GM12878 (cell line): ENCODE data around the gene AAR2. TPM values are rescaled to one million over a fixed set of nuclear protein-coding genes. Genes with fewer than 3 reads are reported as not detected.

Source experiments
- ATAC-seq: fragments of 200-7000 bp; cut with Tn5 transposase; 3 replicates; pipeline ENCODE4 v1.9.1; 2020; ENCODE audit warnings: mild to moderate bottlenecking, moderate library complexity
- BruUV-seq: library from RNA; stranded (reverse); fragments of 400-500 nt; replicated peaks from 2 replicates; lab custom pipeline; 2021; lab: Mats Ljungman, UMichigan
- CTCF ChIA-PET: fragments of 300-600 bp; sonication (Branson Sonifier 250); formaldehyde crosslinking; extraction: SDS; loops from one replicate; lab custom pipeline; 2021; ENCODE audit warnings: inconsistent platforms; lab: Yijun Ruan, JAX
- POLR2A ChIA-PET: fragments of 350-600 bp; formaldehyde crosslinking; extraction: SDS; loops from one replicate; lab custom pipeline; 2021; ENCODE audit warnings: inconsistent platforms; lab: Charles Lee
- RAD21 ChIA-PET: fragments of 300-600 bp; sonication (Branson Sonifier 250); formaldehyde crosslinking; loops from one replicate; lab custom pipeline; 2023; ENCODE audit warnings: antibody characterized with exemption; ENCODE audit not compliant: unreplicated experiment; lab: Charles Lee
- SMC1A ChIA-PET: fragments of 300-600 bp; sonication (Branson Sonifier 250); formaldehyde crosslinking; loops from one replicate; lab custom pipeline; 2023; ENCODE audit not compliant: unreplicated experiment, uncharacterized antibody; lab: Charles Lee
- DNase-seq: peaks from one replicate; pipeline ENCODE4 v3.0.0-alpha.2; 2011; ENCODE audit warnings: low read depth, low spot score
- FAIRE-seq: peaks from 3 replicates; lab custom pipeline; 2011; peaks lifted over from hg19 to GRCh38; lab: Jason Lieb, UNC
- H2AFZ ChIP-seq: 2 replicates; pipeline ENCODE4 v1.6.0; 2011; ENCODE audit warnings: low read depth, low read length, control low read depth; ENCODE audit not compliant: control insufficient read depth
- H3K27ac ChIP-seq: 2 replicates; pipeline ENCODE4 v1.5.1; 2011; ENCODE audit warnings: control low read depth; ENCODE audit not compliant: control insufficient read depth, insufficient read depth
- H3K27me3 ChIP-seq, 2 experiments: replicated peaks in 1 of 2; 2 replicates each; pipeline versions ENCODE4 v1.6.0 to v1.6.1; 2011; ENCODE audit warnings: low read length in 1 of 2; ENCODE audit not compliant: control insufficient read depth in 2 of 2, insufficient read depth in 2 of 2
- H3K36me3 ChIP-seq, 2 experiments: 2 replicates each; pipeline ENCODE4 v1.5.1; 2011; ENCODE audit warnings: low read length in 1 of 2; ENCODE audit not compliant: control insufficient read depth in 2 of 2, insufficient read depth in 2 of 2
- H3K4me1 ChIP-seq: 2 replicates; pipeline ENCODE4 v1.6.1; 2011; ENCODE audit warnings: mild to moderate bottlenecking, low read length, moderate library complexity, mixed read lengths; ENCODE audit not compliant: control insufficient read depth, insufficient read depth
- H3K4me2 ChIP-seq: 2 replicates; pipeline ENCODE4 v1.6.0; 2011; ENCODE audit warnings: control low read depth; ENCODE audit not compliant: control insufficient read depth, insufficient read depth
- H3K4me3 ChIP-seq: fragments of 200-600 bp; sonication (generic); 2 replicates; pipeline ENCODE4 v1.5.1; 2016
- H3K79me2 ChIP-seq: 2 replicates; pipeline ENCODE4 v1.6.0; 2011; ENCODE audit warnings: low read length; ENCODE audit not compliant: control insufficient read depth, insufficient read depth
- H3K9ac ChIP-seq: 2 replicates; pipeline ENCODE4 v1.8.0; 2011; ENCODE audit warnings: low read length, control low read depth, mixed read lengths; ENCODE audit not compliant: control insufficient read depth, insufficient read depth
- H3K9me3 ChIP-seq: replicated peaks from 3 replicates; pipeline ENCODE4 v1.5.1; 2011; ENCODE audit warnings: mild to moderate bottlenecking, low read length; ENCODE audit not compliant: control insufficient read depth, insufficient read depth
- H4K20me1 ChIP-seq: 2 replicates; pipeline ENCODE4 v1.6.0; 2011; ENCODE audit not compliant: control insufficient read depth, insufficient read depth
- CHD1 ChIP-seq: IDR thresholded peaks from 2 replicates; pipeline ENCODE4 v1.6.1; 2012; ENCODE audit warnings: low read depth, low read length, improper control_type of control experiment
- CHD2 ChIP-seq: IDR thresholded peaks from 2 replicates; pipeline ENCODE4 v1.6.1; 2011; ENCODE audit warnings: low read depth, low read length, improper control_type of control experiment, borderline replicate concordance
- EED ChIP-seq: sonication (generic); IDR thresholded peaks from 2 replicates; pipeline ENCODE4 v1.6.1; 2016; ENCODE audit warnings: antibody characterized with exemption, low read depth
- JUNB ChIP-seq: IDR thresholded peaks from 2 replicates; pipeline ENCODE4 v1.6.1; 2016; ENCODE audit warnings: antibody characterized with exemption, mild to moderate bottlenecking
- JUND ChIP-seq: IDR thresholded peaks from 2 replicates; pipeline ENCODE4 v1.6.1; 2012; ENCODE audit warnings: low read depth, mild to moderate bottlenecking, low read length, improper control_type of control experiment, moderate library complexity
- MEF2A ChIP-seq: IDR thresholded peaks from 2 replicates; pipeline ENCODE4 v1.6.1; 2011; ENCODE audit warnings: low read depth, mild to moderate bottlenecking, low read length, moderate library complexity; ENCODE audit not compliant: insufficient read depth
- MYC ChIP-seq: IDR thresholded peaks from 2 replicates; pipeline ENCODE4 v1.6.1; 2011; ENCODE audit warnings: mild to moderate bottlenecking, low read length, moderate library complexity, inconsistent platforms; ENCODE audit not compliant: insufficient read depth, insufficient replicate concordance, insufficient read length, severe bottlenecking
- SIX5 ChIP-seq: IDR thresholded peaks from 2 replicates; pipeline ENCODE4 v1.6.1; 2011; ENCODE audit warnings: mild to moderate bottlenecking, low read depth, low read length, moderate library complexity; ENCODE audit not compliant: severe bottlenecking
- TBL1XR1 ChIP-seq: IDR thresholded peaks from 2 replicates; pipeline ENCODE4 v1.6.1; 2012; ENCODE audit warnings: low read depth, low read length, improper control_type of control experiment
- YBX1 ChIP-seq: fragments of 450-650 bp; IDR thresholded peaks from 2 replicates; pipeline ENCODE4 v1.6.1; 2016; ENCODE audit warnings: antibody characterized with exemption
- ZNF384 ChIP-seq: IDR thresholded peaks from 2 replicates; pipeline ENCODE4 v1.6.1; 2012; ENCODE audit warnings: low read depth, mild to moderate bottlenecking, low read length, improper control_type of control experiment, borderline replicate concordance
- WGBS: methylation state at CpG from one replicate; pipeline ENCODE4 v1.1.6; 2016; ENCODE audit warnings: low lambda C conversion rate; ENCODE audit not compliant: insufficient replicate concordance, insufficient coverage; ENCODE audit errors: missing lambda C conversion rate; 5-methylcytosine and 5-hydroxymethylcytosine counted together
- in situ Hi-C: fragments of 300-500 bp; cut with MboI; formaldehyde crosslinking; loops from 9 replicates; pipeline ENCODE4 v1.14.3; 2018; ENCODE audit warnings: mixed read lengths
- intact Hi-C: fragments of 100-400 bp; cut with micrococcal nuclease; formaldehyde crosslinking; loops from one replicate; pipeline ENCODE4 v1.14.2; 2022; ENCODE audit not compliant: unreplicated experiment
- polyA plus RNA-seq, 11 experiments: library from polyadenylated mRNA; depleted of rRNA in 4 of 11; unstranded in 6 of 11; stranded (reverse) in 5 of 11; fragments of >200 nt; fragmentation: Nextera tagmentation in 4 of 11; fragmentation: Illumina TruSeq in 1 of 11; extraction: Ambion mirVana in 4 of 11; extraction: Trizol in 1 of 11; gene quantifications; 1 replicate in 1 of 11; 2 replicates in 10 of 11; pipeline versions ENCODE4 v1.2.1 to v1.2.3, GENCODE V29; 2011 to 2016; ENCODE audit warnings: inconsistent platforms in 2 of 11, missing spikeins in 2 of 11, low read depth in 1 of 11
- total RNA-seq, 4 experiments: library from RNA; depleted of rRNA in 3 of 4; stranded (reverse); fragments of >200 nt in 3 of 4; fragmentation: Illumina TruSeq in 1 of 4; extraction: Trizol in 1 of 4; gene quantifications; 2 replicates each; pipeline versions ENCODE4 v1.2.1 to v1.2.3, GENCODE V29; 2013 to 2021
- TF ChIP-seq, protein P1 (sequence below), 3 experiments: IDR thresholded peaks in 2 of 3; conservative IDR thresholded peaks in 1 of 3; 2 replicates each; pipeline ENCODE4 v1.5.1; 2011; ENCODE audit warnings: low read depth in 3 of 3, low read length in 3 of 3, mild to moderate bottlenecking in 3 of 3, control low read depth in 2 of 3, moderate library complexity in 2 of 3, inconsistent platforms in 1 of 3, mixed read lengths in 1 of 3; ENCODE audit not compliant: control insufficient read depth in 2 of 3, insufficient read depth in 1 of 3; ENCODE audit errors: extremely low read depth in 1 of 3

The AAR2 gene
- total and polyA plus RNA-seq, 10 of the 15 experiments (the other 5 are each of a cell fraction or from before 2014, with no cell fraction given): 6.5 to 41.7 (median 30.3) TPM

DNA sequence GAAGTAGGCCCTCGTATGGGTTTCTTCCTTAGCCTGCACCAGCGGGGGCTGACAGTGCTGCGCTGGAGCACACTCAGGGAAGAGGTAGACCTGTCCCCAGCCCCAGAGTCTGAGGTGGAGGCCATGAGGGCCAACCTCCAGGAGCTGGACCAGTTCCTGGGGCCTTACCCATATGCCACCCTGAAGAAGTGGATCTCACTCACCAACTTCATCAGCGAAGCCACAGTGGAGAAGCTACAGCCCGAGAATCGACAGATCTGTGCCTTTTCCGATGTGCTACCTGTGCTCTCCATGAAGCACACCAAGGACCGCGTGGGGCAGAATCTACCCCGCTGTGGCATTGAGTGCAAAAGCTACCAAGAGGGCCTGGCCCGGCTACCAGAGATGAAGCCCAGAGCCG is 3.8 kb downstream of the AAR2 start:
- POLR2A ChIA-PET: no interaction called here
- Histone ChIP-seq H3K4me1 (no peaks in the 10 kb centered on the region), H4K20me1 (peaks cover 3% of the 10 kb centered on the region; the same call in 1 of the 2 replicates), H3K79me2 (peaks cover 35% of the 10 kb centered on the region), H3K27me3 (no peaks in the 10 kb centered on the region), H3K4me3 (no peak overlapping the region), H3K9me3 (no peaks in the 10 kb centered on the region), H3K27ac (no peak overlapping the region), H2AFZ (no peak overlapping the region), H3K9ac (no peak overlapping the region), H3K36me3 (peaks cover 9 to 29% of the 10 kb centered on the region in 2 experiments), H3K4me2 (0 out of 2 replicates have a peak overlapping the region, but pooled peaks have one; percentile 13)
- ATAC-seq: no peak
- TF ChIP-seq CHD1 (no peak), MYC (no peak), CHD2 (no peak), SIX5 (no peak), TBL1XR1 (no peak), JUNB (no peak), YBX1 (no peak), ZNF384 (no peak), EED (no peak), JUND (no peak), MEF2A (no peak)
- TF ChIP-seq, protein P1, sequence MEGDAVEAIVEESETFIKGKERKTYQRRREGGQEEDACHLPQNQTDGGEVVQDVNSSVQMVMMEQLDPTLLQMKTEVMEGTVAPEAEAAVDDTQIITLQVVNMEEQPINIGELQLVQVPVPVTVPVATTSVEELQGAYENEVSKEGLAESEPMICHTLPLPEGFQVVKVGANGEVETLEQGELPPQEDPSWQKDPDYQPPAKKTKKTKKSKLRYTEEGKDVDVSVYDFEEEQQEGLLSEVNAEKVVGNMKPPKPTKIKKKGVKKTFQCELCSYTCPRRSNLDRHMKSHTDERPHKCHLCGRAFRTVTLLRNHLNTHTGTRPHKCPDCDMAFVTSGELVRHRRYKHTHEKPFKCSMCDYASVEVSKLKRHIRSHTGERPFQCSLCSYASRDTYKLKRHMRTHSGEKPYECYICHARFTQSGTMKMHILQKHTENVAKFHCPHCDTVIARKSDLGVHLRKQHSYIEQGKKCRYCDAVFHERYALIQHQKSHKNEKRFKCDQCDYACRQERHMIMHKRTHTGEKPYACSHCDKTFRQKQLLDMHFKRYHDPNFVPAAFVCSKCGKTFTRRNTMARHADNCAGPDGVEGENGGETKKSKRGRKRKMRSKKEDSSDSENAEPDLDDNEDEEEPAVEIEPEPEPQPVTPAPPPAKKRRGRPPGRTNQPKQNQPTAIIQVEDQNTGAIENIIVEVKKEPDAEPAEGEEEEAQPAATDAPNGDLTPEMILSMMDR (IDR thresholded peaks at IDR 0.05 in 2 of 3, conservative IDR thresholded peaks at IDR 0.05 in 1 of 3; ENCODE audit: control insufficient read depth in 2 of 3, extremely low read depth in 1 of 3, insufficient read depth in 1 of 3, low read depth in 3 of 3, low read length in 3 of 3): no peak
- CTCF ChIA-PET: interaction anchor here (0.8 kb wide), 1 partner anchor 1144 kb away, joined by 3 read pairs; no protein-coding TSS in a partner anchor
- WGBS: 99% methylated on average over 12 of the region's 12 CpGs
- DNase-seq: no peak
- in situ Hi-C loops (no loop called here), intact Hi-C loops (no loop called here)
- no peak for FAIRE-seq
- RAD21 ChIA-PET: no interaction called here
- SMC1A ChIA-PET: no interaction called here
- TSS peak; percentile 8 for BruUV-seq
